ENCODE measurements around the gene MPPED2.

GRCh38 chr11:30608534-30608933 lies 22.4 kb upstream of the MPPED2 start:
- no peak for TF ChIP-seq CTCF (IDR thresholded peaks at IDR 0.05)
- no peak for TF ChIP-seq POLR2A (IDR thresholded peaks at IDR 0.05)
